Loucy (cell line): ENCODE measurements around the gene EDN3.

Experiments
- EZH2phosphoT487 ChIP-seq: fragments of 200-600 bp; IDR thresholded peaks from 2 replicates; pipeline ENCODE4 v1.6.1; 2018; ENCODE audit warnings: antibody characterized with exemption, mild to moderate bottlenecking, moderate library complexity, borderline replicate concordance
- TF ChIP-seq, protein P1 (sequence below): fragments of 200-600 bp; sonication (generic); conservative IDR thresholded peaks from 2 replicates; pipeline ENCODE4 v1.5.1; 2014; ENCODE audit warnings: mild to moderate bottlenecking, antibody characterized with exemption, low read length

DNA sequence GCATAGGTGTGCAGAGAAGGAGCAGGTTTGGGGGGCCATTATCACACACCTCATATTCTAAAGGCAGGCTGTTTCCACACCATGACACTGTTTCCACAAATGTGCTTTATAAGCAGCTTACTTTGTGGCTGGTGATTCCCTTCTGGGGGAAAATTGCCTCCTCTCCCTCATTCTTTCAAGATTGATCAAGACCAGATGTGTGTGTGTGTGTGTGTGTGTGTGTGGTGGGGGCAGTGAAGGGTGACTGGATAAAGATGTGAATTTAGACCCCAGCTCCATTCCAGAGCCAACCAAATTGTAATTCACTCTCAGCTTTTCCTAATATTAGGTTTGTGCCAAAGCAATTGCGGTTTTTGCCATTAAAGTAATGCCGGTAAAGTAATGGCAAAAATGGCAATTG is 45.6 kb downstream of the EDN3 start:
- TF ChIP-seq, protein P1, sequence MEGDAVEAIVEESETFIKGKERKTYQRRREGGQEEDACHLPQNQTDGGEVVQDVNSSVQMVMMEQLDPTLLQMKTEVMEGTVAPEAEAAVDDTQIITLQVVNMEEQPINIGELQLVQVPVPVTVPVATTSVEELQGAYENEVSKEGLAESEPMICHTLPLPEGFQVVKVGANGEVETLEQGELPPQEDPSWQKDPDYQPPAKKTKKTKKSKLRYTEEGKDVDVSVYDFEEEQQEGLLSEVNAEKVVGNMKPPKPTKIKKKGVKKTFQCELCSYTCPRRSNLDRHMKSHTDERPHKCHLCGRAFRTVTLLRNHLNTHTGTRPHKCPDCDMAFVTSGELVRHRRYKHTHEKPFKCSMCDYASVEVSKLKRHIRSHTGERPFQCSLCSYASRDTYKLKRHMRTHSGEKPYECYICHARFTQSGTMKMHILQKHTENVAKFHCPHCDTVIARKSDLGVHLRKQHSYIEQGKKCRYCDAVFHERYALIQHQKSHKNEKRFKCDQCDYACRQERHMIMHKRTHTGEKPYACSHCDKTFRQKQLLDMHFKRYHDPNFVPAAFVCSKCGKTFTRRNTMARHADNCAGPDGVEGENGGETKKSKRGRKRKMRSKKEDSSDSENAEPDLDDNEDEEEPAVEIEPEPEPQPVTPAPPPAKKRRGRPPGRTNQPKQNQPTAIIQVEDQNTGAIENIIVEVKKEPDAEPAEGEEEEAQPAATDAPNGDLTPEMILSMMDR: no peak
- TF ChIP-seq EZH2phosphoT487: no peak
